Neural cell (in vitro differentiated cells): ENCODE results near the gene SKA3. TPM values are rescaled to one million over a fixed set of nuclear protein-coding genes. Genes with fewer than 3 reads are reported as not detected.

Experiments used
- H2AFZ ChIP-seq: fragments of 200-600, 300-800 bp; sonication (generic), shearing (Covaris generic); 2 replicates; pipeline ENCODE4 v1.6.0; 2014; ENCODE audit warnings: low read depth, mild to moderate bottlenecking, antibody characterized with exemption, low read length, moderate library complexity
- H3F3A ChIP-seq: fragments of 200-600 bp; shearing (Covaris generic); 2 replicates; pipeline ENCODE4 v1.6.1; 2016; ENCODE audit warnings: mild to moderate bottlenecking, moderate library complexity, mixed read lengths, antibody characterized with exemption, low read length; ENCODE audit not compliant: insufficient read depth, poor library complexity, severe bottlenecking
- H3K27ac ChIP-seq: fragments of 200-600, 300-800 bp; sonication (generic), shearing (Covaris generic); 2 replicates; pipeline ENCODE4 v1.5.1; 2014; ENCODE audit warnings: mild to moderate bottlenecking, low read length, moderate library complexity
- H3K27me3 ChIP-seq: fragments of 300-800, 200-600 bp; sonication (generic), shearing (Covaris generic); 2 replicates; pipeline ENCODE4 v1.6.0; 2014; ENCODE audit warnings: mild to moderate bottlenecking, low read depth, low read length, moderate library complexity; ENCODE audit not compliant: insufficient read depth
- H3K36me3 ChIP-seq: fragments of 300-800, 200-600 bp; sonication (generic), shearing (Covaris generic); 2 replicates; pipeline ENCODE4 v1.5.1; 2014; ENCODE audit warnings: mild to moderate bottlenecking, antibody characterized with exemption, low read length, moderate library complexity; ENCODE audit not compliant: insufficient read depth
- H3K4me2 ChIP-seq: fragments of 300-800, 200-600 bp; sonication (generic), shearing (Covaris generic); 2 replicates; pipeline ENCODE4 v1.6.0; 2014; ENCODE audit warnings: mild to moderate bottlenecking, low read length
- H3K4me3 ChIP-seq: fragments of 300-800, 200-600 bp; sonication (generic), shearing (Covaris generic); 2 replicates; pipeline ENCODE4 v1.5.1; 2014; ENCODE audit warnings: mild to moderate bottlenecking, low read length, moderate library complexity
- H3K79me2 ChIP-seq: fragments of 200-600 bp; shearing (Covaris generic); replicated peaks from 2 replicates; pipeline ENCODE4 v1.6.0; 2014; ENCODE audit warnings: mild to moderate bottlenecking, low read length, moderate library complexity; ENCODE audit not compliant: insufficient read depth
- H3K9ac ChIP-seq: fragments of 300-800, 200-600 bp; sonication (generic), shearing (Covaris generic); 2 replicates; pipeline ENCODE4 v1.6.1; 2016; ENCODE audit warnings: mild to moderate bottlenecking, low read length, mixed read lengths
- H3K9me2 ChIP-seq: fragments of 200-600 bp; shearing (Covaris generic); 2 replicates; pipeline ENCODE4 v1.6.1; 2016; ENCODE audit warnings: mild to moderate bottlenecking, low read length, mixed read lengths; ENCODE audit not compliant: insufficient read depth
- H3K9me3 ChIP-seq: fragments of 200-600, 300-800 bp; sonication (generic), shearing (Covaris generic); 2 replicates; pipeline ENCODE4 v1.6.1; 2016; ENCODE audit warnings: mild to moderate bottlenecking, mixed run types, low read length, moderate library complexity, mixed read lengths
- H4K20me1 ChIP-seq: fragments of 200-600 bp; shearing (Covaris generic); 2 replicates; pipeline ENCODE4 v1.6.1; 2016; ENCODE audit warnings: mild to moderate bottlenecking, mixed run types; ENCODE audit not compliant: insufficient read depth
- EP300 ChIP-seq: fragments of 450-650 bp; conservative IDR thresholded peaks from 2 replicates; pipeline ENCODE4 v1.6.1; 2014; ENCODE audit warnings: antibody characterized with exemption, mild to moderate bottlenecking, moderate library complexity; ENCODE audit not compliant: poor library complexity, severe bottlenecking
- EZH2 ChIP-seq: fragments of 200-600, 300-800 bp; shearing (Covaris generic), sonication (generic); IDR thresholded peaks from 2 replicates; pipeline ENCODE4 v1.6.1; 2014; ENCODE audit warnings: antibody characterized with exemption, low read length, borderline replicate concordance, mild to moderate bottlenecking; ENCODE audit not compliant: insufficient read depth, poor library complexity, severe bottlenecking
- MXI1 ChIP-seq: fragments of 450-650 bp; conservative IDR thresholded peaks from 2 replicates; pipeline ENCODE4 v1.6.1; 2014; ENCODE audit warnings: antibody characterized with exemption, mild to moderate bottlenecking; ENCODE audit not compliant: poor library complexity, severe bottlenecking
- POLR2AphosphoS5 ChIP-seq: IDR thresholded peaks from 2 replicates; pipeline ENCODE4 v1.6.1; 2012
- RAD21 ChIP-seq: fragments of 450-650 bp; conservative IDR thresholded peaks from 2 replicates; pipeline ENCODE4 v1.6.1; 2014; ENCODE audit warnings: antibody characterized with exemption, mild to moderate bottlenecking, moderate library complexity
- SMC3 ChIP-seq: fragments of 450-650 bp; conservative IDR thresholded peaks from 2 replicates; pipeline ENCODE4 v1.6.1; 2014; ENCODE audit warnings: antibody characterized with exemption, mild to moderate bottlenecking, moderate library complexity; ENCODE audit not compliant: poor library complexity
- TAF1 ChIP-seq: IDR thresholded peaks from 2 replicates; pipeline ENCODE4 v1.6.1; 2012; ENCODE audit warnings: low read depth
- polyA plus RNA-seq: library from polyadenylated mRNA; depleted of rRNA; stranded (reverse); fragments of >200 nt; gene quantifications from 2 replicates; pipeline ENCODE4 v1.2.3, GENCODE V29; 2014
- TF ChIP-seq, protein P1 (sequence below): IDR thresholded peaks from 2 replicates; pipeline ENCODE4 v1.6.1; 2012; ENCODE audit warnings: borderline replicate concordance
- TF ChIP-seq, protein P2 (sequence below): fragments of 450-650 bp; IDR thresholded peaks from 2 replicates; pipeline ENCODE4 v1.5.1; 2014; ENCODE audit warnings: antibody characterized with exemption, mild to moderate bottlenecking, moderate library complexity; ENCODE audit not compliant: poor library complexity, severe bottlenecking

The SKA3 gene
- polyA plus RNA-seq, 1 donor from 2014 or later = 1.3 TPM

DNA sequence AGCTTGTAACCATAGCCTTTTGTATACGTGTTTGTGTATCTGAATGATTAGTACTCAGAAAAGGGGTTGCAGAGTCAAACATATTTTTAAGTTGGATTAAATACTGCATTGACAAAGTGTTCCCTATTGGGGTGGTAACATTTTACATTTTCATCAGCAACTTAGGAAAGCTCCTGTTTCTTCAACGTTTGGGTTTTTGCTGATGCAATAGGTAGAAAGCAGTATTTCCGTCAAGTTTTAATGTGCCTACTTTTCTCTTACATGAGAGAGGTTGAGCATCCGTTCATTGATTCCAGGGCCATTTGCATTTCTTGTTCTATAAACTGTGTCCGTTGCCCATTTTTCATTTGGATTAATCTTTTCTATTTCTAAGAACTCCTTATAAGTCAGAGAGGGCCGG lies 56.2 kb downstream of the SKA3 start:
- H3K4me3 ChIP-seq = no peak overlapping the region
- H3K9me3 ChIP-seq = no peaks in the 10 kb centered on the region
- TF ChIP-seq, protein P1, sequence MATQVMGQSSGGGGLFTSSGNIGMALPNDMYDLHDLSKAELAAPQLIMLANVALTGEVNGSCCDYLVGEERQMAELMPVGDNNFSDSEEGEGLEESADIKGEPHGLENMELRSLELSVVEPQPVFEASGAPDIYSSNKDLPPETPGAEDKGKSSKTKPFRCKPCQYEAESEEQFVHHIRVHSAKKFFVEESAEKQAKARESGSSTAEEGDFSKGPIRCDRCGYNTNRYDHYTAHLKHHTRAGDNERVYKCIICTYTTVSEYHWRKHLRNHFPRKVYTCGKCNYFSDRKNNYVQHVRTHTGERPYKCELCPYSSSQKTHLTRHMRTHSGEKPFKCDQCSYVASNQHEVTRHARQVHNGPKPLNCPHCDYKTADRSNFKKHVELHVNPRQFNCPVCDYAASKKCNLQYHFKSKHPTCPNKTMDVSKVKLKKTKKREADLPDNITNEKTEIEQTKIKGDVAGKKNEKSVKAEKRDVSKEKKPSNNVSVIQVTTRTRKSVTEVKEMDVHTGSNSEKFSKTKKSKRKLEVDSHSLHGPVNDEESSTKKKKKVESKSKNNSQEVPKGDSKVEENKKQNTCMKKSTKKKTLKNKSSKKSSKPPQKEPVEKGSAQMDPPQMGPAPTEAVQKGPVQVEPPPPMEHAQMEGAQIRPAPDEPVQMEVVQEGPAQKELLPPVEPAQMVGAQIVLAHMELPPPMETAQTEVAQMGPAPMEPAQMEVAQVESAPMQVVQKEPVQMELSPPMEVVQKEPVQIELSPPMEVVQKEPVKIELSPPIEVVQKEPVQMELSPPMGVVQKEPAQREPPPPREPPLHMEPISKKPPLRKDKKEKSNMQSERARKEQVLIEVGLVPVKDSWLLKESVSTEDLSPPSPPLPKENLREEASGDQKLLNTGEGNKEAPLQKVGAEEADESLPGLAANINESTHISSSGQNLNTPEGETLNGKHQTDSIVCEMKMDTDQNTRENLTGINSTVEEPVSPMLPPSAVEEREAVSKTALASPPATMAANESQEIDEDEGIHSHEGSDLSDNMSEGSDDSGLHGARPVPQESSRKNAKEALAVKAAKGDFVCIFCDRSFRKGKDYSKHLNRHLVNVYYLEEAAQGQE = no peak
- TF ChIP-seq RAD21 (no peak), EZH2 (no peak)
- TF ChIP-seq, protein P2, sequence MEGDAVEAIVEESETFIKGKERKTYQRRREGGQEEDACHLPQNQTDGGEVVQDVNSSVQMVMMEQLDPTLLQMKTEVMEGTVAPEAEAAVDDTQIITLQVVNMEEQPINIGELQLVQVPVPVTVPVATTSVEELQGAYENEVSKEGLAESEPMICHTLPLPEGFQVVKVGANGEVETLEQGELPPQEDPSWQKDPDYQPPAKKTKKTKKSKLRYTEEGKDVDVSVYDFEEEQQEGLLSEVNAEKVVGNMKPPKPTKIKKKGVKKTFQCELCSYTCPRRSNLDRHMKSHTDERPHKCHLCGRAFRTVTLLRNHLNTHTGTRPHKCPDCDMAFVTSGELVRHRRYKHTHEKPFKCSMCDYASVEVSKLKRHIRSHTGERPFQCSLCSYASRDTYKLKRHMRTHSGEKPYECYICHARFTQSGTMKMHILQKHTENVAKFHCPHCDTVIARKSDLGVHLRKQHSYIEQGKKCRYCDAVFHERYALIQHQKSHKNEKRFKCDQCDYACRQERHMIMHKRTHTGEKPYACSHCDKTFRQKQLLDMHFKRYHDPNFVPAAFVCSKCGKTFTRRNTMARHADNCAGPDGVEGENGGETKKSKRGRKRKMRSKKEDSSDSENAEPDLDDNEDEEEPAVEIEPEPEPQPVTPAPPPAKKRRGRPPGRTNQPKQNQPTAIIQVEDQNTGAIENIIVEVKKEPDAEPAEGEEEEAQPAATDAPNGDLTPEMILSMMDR = no peak
- no peaks in the 10 kb centered on the region for H3F3A ChIP-seq
- no peak overlapping the region for H3K9ac ChIP-seq
- no peaks in the 10 kb centered on the region for H3K36me3 ChIP-seq
- H4K20me1 ChIP-seq = no peaks in the 10 kb centered on the region
- no peak overlapping the region for H3K27ac ChIP-seq
- H3K9me2 ChIP-seq = no peaks in the 10 kb centered on the region
- no peaks in the 10 kb centered on the region for H3K79me2 ChIP-seq
- no peak overlapping the region for H3K4me2 ChIP-seq
- H2AFZ ChIP-seq = no peak overlapping the region
- no peaks in the 10 kb centered on the region for H3K27me3 ChIP-seq

DNA sequence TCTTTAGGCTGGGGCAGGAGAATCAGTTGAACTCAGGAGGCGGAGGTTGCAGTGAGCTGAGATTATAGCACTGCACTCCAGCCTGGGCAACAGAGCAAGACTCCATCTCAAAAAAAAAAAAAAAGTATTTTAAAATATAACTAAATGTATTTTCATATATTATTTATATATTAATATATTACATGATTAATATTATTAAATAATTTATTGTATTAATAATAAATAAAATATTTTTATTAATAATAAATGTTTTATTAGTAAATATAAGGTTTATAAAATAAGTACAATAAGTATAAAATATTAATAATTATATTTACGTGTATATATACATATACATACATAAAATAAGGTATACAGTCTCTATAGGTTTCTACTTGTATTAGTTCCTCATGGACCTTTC lies 56.8 kb downstream of the SKA3 start:
- Histone ChIP-seq H3F3A (no peaks in the 10 kb centered on the region), H3K36me3 (no peaks in the 10 kb centered on the region), H3K79me2 (no peaks in the 10 kb centered on the region), H3K4me3 (no peak overlapping the region), H4K20me1 (no peaks in the 10 kb centered on the region), H3K9me2 (no peaks in the 10 kb centered on the region), H2AFZ (no peak overlapping the region), H3K27me3 (no peaks in the 10 kb centered on the region), H3K9ac (no peak overlapping the region), H3K9me3 (no peaks in the 10 kb centered on the region), H3K4me2 (no peak overlapping the region), H3K27ac (no peak overlapping the region)
- TF ChIP-seq SMC3 = no peak
- no peak for TF ChIP-seq POLR2AphosphoS5
- no peak for TF ChIP-seq RAD21
- no peak for TF ChIP-seq TAF1
- TF ChIP-seq, protein P2 = no peak
- TF ChIP-seq EP300 = no peak
- no peak for TF ChIP-seq MXI1
- no peak for TF ChIP-seq EZH2
- TF ChIP-seq, protein P1 = no peak
